ENCODE measurements around the gene LPP.

LPP gene

GRCh38 chr3:188402229-188402628 is 248.3 kb downstream of the LPP start:
- H3K27ac ChIP-seq (ENCODE audit: poor library complexity, severe bottlenecking), result no peak overlapping the region
- no peaks in the 10 kb centered on the region for H3K4me1 ChIP-seq (ENCODE audit: insufficient read depth, poor library complexity, severe bottlenecking)
- no peaks in the 10 kb centered on the region for H3K27me3 ChIP-seq (ENCODE audit: insufficient read depth, poor library complexity, severe bottlenecking)
- no peak overlapping the region for H3K4me3 ChIP-seq (ENCODE audit: severe bottlenecking)
- no peaks in the 10 kb centered on the region for H3K36me3 ChIP-seq (ENCODE audit: low read depth)
- TF ChIP-seq, protein P1, sequence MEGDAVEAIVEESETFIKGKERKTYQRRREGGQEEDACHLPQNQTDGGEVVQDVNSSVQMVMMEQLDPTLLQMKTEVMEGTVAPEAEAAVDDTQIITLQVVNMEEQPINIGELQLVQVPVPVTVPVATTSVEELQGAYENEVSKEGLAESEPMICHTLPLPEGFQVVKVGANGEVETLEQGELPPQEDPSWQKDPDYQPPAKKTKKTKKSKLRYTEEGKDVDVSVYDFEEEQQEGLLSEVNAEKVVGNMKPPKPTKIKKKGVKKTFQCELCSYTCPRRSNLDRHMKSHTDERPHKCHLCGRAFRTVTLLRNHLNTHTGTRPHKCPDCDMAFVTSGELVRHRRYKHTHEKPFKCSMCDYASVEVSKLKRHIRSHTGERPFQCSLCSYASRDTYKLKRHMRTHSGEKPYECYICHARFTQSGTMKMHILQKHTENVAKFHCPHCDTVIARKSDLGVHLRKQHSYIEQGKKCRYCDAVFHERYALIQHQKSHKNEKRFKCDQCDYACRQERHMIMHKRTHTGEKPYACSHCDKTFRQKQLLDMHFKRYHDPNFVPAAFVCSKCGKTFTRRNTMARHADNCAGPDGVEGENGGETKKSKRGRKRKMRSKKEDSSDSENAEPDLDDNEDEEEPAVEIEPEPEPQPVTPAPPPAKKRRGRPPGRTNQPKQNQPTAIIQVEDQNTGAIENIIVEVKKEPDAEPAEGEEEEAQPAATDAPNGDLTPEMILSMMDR (IDR thresholded peaks at IDR 0.05; ENCODE audit: poor library complexity, severe bottlenecking), result no peak
- ATAC-seq (ENCODE audit: low read depth), result no peak
- no peak for DNase-seq (ENCODE audit: low spot score)
- no peaks in the 10 kb centered on the region for H3K9me3 ChIP-seq (ENCODE audit: severe bottlenecking)

- TF ChIP-seq, protein P1 (IDR thresholded peaks at IDR 0.05; ENCODE audit: poor library complexity, severe bottlenecking), result no peak
- no peaks in the 10 kb centered on the region for H3K9me3 ChIP-seq (ENCODE audit: severe bottlenecking)
- no peaks in the 10 kb centered on the region for H3K4me1 ChIP-seq (ENCODE audit: insufficient read depth, poor library complexity, severe bottlenecking)
- H3K36me3 ChIP-seq (ENCODE audit: low read depth), result no peaks in the 10 kb centered on the region
- ATAC-seq (ENCODE audit: low read depth), result no peak
- no peak overlapping the region for H3K27ac ChIP-seq (ENCODE audit: poor library complexity, severe bottlenecking)
- H3K4me3 ChIP-seq (ENCODE audit: severe bottlenecking), result no peak overlapping the region
- H3K27me3 ChIP-seq (ENCODE audit: insufficient read depth, poor library complexity, severe bottlenecking), result no peaks in the 10 kb centered on the region
- DNase-seq (ENCODE audit: low spot score), result no peak
Measured at GRCh38 chr3:188403404-188403803, 249.4 kb downstream of the LPP start.

DNA sequence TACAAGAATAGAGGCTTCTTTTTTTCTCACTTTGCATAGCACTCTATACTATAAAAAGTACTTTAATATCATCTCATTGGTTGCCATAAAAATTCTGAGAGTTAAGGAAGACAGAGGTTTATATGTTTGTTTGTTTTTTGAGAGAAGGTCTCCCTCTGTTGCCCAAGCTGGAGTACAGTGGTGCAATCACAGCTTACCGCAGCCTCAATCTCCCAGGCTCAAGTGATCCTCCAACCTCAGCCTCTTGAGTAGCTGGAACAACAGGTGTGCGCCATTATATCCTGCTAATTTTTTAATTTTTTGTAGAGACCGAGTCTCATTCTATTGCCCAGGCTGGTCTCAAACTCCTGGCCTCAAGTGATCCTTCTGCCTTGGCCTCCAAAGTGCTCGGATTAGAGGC is 250.2 kb downstream of the LPP start:
- Histone ChIP-seq H3K4me1 (ENCODE audit: insufficient read depth, poor library complexity, severe bottlenecking) (no peaks in the 10 kb centered on the region), H3K27me3 (ENCODE audit: insufficient read depth, poor library complexity, severe bottlenecking) (no peaks in the 10 kb centered on the region), H3K9me3 (ENCODE audit: severe bottlenecking) (no peaks in the 10 kb centered on the region), H3K27ac (ENCODE audit: poor library complexity, severe bottlenecking) (no peak overlapping the region), H3K36me3 (ENCODE audit: low read depth) (no peaks in the 10 kb centered on the region), H3K4me3 (ENCODE audit: severe bottlenecking) (no peak overlapping the region)
- TF ChIP-seq, protein P1 (IDR thresholded peaks at IDR 0.05; ENCODE audit: poor library complexity, severe bottlenecking), result no peak
- DNase-seq (ENCODE audit: low spot score) (no peak), ATAC-seq (ENCODE audit: low read depth) (no peak)

DNA sequence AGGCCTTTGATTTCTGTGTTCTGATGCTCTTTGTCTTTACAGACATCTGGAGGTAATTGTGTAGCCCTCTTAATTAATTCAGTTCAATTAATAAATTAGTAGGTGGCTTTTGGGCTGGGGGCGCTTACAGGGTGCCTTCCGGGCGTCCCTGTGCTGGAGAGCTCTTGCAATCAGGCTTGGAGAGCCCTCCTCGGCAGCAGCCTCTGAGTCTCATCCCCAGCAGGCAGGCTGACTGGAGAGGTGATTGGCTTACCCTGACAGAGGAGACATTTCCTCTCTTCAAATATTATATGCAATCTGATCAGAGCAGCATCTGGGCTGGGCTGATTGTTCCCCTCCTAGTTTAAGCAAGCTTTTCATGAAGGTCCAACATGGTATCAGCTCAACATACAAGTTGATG is 250.7 kb downstream of the LPP start:
- H3K27ac ChIP-seq (ENCODE audit: poor library complexity, severe bottlenecking), result no peak overlapping the region
- H3K4me1 ChIP-seq (ENCODE audit: insufficient read depth, poor library complexity, severe bottlenecking), result no peaks in the 10 kb centered on the region
- no peaks in the 10 kb centered on the region for H3K36me3 ChIP-seq (ENCODE audit: low read depth)
- no peak for ATAC-seq (ENCODE audit: low read depth)
- DNase-seq (ENCODE audit: low spot score), result no peak
- H3K4me3 ChIP-seq (ENCODE audit: severe bottlenecking), result no peak overlapping the region
- TF ChIP-seq, protein P1 (IDR thresholded peaks at IDR 0.05; ENCODE audit: poor library complexity, severe bottlenecking), result no peak
- H3K9me3 ChIP-seq (ENCODE audit: severe bottlenecking), result no peaks in the 10 kb centered on the region
- no peaks in the 10 kb centered on the region for H3K27me3 ChIP-seq (ENCODE audit: insufficient read depth, poor library complexity, severe bottlenecking)

DNA sequence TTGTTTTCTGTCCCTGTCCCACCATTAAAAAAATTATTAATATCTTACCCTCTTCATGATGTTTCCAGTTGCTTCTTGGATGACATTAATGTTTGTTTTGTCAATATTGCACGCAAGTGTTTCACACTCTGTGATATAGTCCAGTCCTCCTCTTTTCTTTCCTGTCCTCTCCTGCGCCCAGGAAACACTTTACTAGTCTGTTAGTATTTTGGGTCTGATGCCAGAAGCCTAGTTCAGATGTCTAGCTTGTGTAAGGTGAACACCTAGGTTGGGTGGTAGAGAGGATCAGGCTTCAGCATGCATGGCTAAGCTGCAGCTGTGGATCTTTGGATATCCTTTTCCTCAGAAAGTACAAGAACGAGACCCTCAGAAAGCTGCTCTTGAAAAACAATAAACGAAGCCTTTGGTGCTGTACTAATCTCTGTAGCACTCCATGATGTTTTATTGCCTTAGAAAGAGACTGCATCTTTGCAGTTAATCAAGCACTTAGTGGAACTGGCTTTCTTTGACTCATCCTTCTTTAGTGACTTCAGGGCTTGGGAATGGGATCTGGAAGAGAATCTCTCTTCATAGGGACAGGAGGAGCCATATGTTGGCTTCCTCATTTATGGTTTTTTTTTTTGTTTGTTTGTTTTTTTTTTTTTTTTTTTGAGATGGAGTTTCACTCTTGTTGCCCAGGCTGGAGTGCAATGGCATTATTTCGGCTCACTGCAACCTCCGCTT is 253.4 kb downstream of the LPP start:
- H3K36me3 ChIP-seq (ENCODE audit: low read depth), result no peaks in the 10 kb centered on the region
- H3K4me1 ChIP-seq (ENCODE audit: insufficient read depth, poor library complexity, severe bottlenecking), result no peaks in the 10 kb centered on the region
- H3K9me3 ChIP-seq (ENCODE audit: severe bottlenecking), result no peaks in the 10 kb centered on the region
- no peak overlapping the region for H3K27ac ChIP-seq (ENCODE audit: poor library complexity, severe bottlenecking)
- TF ChIP-seq, protein P1 (IDR thresholded peaks at IDR 0.05; ENCODE audit: poor library complexity, severe bottlenecking), result no peak
- DNase-seq (ENCODE audit: low spot score), result no peak
- no peak overlapping the region for H3K4me3 ChIP-seq (ENCODE audit: severe bottlenecking)
- ATAC-seq (ENCODE audit: low read depth), result no peak
- no peaks in the 10 kb centered on the region for H3K27me3 ChIP-seq (ENCODE audit: insufficient read depth, poor library complexity, severe bottlenecking)
